Colonic mucosa (tissue), 4 donors: ENCODE measurements around the gene CLEC7A. TPM values are rescaled to one million over a fixed set of nuclear protein-coding genes. Genes with fewer than 3 reads are reported as not detected.

Source experiments
- DNase-seq: peaks from one replicate; pipeline ENCODE4 v3.0.0-alpha.2; 2020
- H3K27ac ChIP-seq: fragments of 200-600 bp; one replicate; pipeline ENCODE4 v1.8.0; 2021
- H3K27me3 ChIP-seq: fragments of 200-600 bp; one replicate; pipeline ENCODE4 v1.8.0; 2021
- H3K36me3 ChIP-seq: fragments of 200-600 bp; one replicate; pipeline ENCODE4 v1.8.0; 2021
- H3K4me1 ChIP-seq: fragments of 200-600 bp; one replicate; pipeline ENCODE4 v1.8.0; 2021; ENCODE audit warnings: mild to moderate bottlenecking
- H3K4me3 ChIP-seq: fragments of 200-600 bp; one replicate; pipeline ENCODE4 v1.8.0; 2021
- H3K9ac ChIP-seq, 2 donors: one replicate each; pipeline ENCODE4 v1.7.0; 2013; ENCODE audit warnings: control low read depth in 2 of 2, low read depth in 2 of 2, low read length in 2 of 2
- H3K9me3 ChIP-seq: fragments of 200-600 bp; one replicate; pipeline ENCODE4 v1.8.0; 2021
- intact Hi-C: fragments of 100-400 bp; cut with DNase I; formaldehyde crosslinking; loops from one replicate; pipeline ENCODE4 v1.14.1; 2022
- total RNA-seq, 2 donors: library from RNA; stranded (reverse); fragmentation: NEBNext Ultra II Directional in 1 of 2; extraction: Animal tissue kit (Norgen Biotek cat#: 25700) in 1 of 2; gene quantifications; one replicate each; pipeline ENCODE4 v1.2.1, GENCODE V29; 2021
- TF ChIP-seq, protein P1 (sequence below): fragments of 200-600 bp; IDR thresholded peaks from one replicate; pipeline ENCODE4 v1.8.0; 2022; ENCODE audit warnings: antibody characterized with exemption, mild to moderate bottlenecking
- donor health status: healthy.
- donor health status: DM: no; HTN: no; CAD: no.
- donor health status: DM: no; HTN: no; CAD: no.

CLEC7A gene
- total RNA-seq, 2 donors from 2014 or later: 1.1 to 6.8 TPM

- Histone ChIP-seq H3K27ac (peak overlapping the region; percentile 61), H3K27me3 (no peaks in the 10 kb centered on the region), H3K4me3 (no peak overlapping the region), H3K9ac (no peak overlapping the region), H3K9me3 (no peaks in the 10 kb centered on the region), H3K36me3 (no peaks in the 10 kb centered on the region), H3K4me1 (no peaks in the 10 kb centered on the region)
- TF ChIP-seq, protein P1, sequence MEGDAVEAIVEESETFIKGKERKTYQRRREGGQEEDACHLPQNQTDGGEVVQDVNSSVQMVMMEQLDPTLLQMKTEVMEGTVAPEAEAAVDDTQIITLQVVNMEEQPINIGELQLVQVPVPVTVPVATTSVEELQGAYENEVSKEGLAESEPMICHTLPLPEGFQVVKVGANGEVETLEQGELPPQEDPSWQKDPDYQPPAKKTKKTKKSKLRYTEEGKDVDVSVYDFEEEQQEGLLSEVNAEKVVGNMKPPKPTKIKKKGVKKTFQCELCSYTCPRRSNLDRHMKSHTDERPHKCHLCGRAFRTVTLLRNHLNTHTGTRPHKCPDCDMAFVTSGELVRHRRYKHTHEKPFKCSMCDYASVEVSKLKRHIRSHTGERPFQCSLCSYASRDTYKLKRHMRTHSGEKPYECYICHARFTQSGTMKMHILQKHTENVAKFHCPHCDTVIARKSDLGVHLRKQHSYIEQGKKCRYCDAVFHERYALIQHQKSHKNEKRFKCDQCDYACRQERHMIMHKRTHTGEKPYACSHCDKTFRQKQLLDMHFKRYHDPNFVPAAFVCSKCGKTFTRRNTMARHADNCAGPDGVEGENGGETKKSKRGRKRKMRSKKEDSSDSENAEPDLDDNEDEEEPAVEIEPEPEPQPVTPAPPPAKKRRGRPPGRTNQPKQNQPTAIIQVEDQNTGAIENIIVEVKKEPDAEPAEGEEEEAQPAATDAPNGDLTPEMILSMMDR: no peak
- DNase-seq: no peak
- intact Hi-C loops: no loop called here
Observed at GRCh38 chr12:10128687-10129086, 1.3 kb downstream of the CLEC7A start.

- no peak overlapping the region for H3K4me3 ChIP-seq
Observed at GRCh38 chr12:10126413-10126812, 3.6 kb downstream of the CLEC7A start.

DNA sequence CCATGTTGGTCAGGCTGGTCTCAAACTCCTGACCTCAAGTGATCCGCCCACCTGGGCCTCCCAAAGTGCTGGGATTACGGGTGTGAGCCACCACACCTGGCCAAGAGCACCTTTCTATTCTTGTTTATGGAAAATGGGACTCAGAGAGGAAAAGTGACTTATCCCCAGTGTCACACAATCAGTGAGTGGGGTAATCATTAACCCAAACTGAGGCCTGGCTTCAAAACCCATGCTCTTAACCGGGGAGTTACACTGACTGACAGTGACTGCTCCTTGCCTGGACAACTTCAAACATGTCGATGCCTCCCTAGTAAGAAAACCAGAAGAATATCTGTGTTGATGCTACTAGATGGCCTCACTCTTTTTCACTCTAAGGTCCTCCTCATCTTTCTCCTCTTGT lies 7.3 kb downstream of the CLEC7A start:
- H3K4me3 ChIP-seq: no peak overlapping the region
- no peaks in the 10 kb centered on the region for H3K36me3 ChIP-seq
- no peak overlapping the region for H3K9ac ChIP-seq
- H3K27ac ChIP-seq: no peak overlapping the region
- no peak for DNase-seq
- no peaks in the 10 kb centered on the region for H3K9me3 ChIP-seq
- no peaks in the 10 kb centered on the region for H3K27me3 ChIP-seq
- H3K4me1 ChIP-seq: no peaks in the 10 kb centered on the region
- TF ChIP-seq, protein P1: no peak
- intact Hi-C loops: no loop called here

More at GRCh38 chr12:10126413-10126812, 3.6 kb downstream of the CLEC7A start:
- no peaks in the 10 kb centered on the region for H3K36me3 ChIP-seq
- no peaks in the 10 kb centered on the region for H3K27me3 ChIP-seq
- no peaks in the 10 kb centered on the region for H3K9me3 ChIP-seq
- no peaks in the 10 kb centered on the region for H3K4me1 ChIP-seq
- H3K9ac ChIP-seq: no peak overlapping the region
- intact Hi-C loops: no loop called here
- no peak for DNase-seq
- TF ChIP-seq, protein P1: no peak
- no peak overlapping the region for H3K27ac ChIP-seq

DNA sequence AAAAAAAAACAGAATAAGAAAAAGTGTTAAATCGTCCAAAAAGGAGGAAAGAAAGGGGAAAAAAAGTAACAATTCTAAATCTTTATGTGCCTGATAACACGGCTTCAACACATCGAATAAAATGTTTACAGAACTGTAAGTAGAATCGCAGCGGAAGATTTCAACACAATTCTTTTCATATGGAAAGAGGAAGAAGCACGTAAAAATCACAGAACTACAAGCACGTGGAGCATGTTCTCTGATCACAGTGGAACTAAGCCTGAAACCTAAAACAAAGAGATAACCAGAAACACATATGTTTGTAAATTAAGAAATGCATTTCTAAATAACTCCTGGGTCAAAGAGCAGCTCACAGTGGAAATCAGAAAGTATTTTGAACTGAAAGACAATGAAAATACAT lies 8.7 kb downstream of the CLEC7A start:
- no peaks in the 10 kb centered on the region for H3K9me3 ChIP-seq
- no peaks in the 10 kb centered on the region for H3K27me3 ChIP-seq
- intact Hi-C loops: no loop called here
- H3K27ac ChIP-seq: no peak overlapping the region
- H3K9ac ChIP-seq: no peak overlapping the region
- no peak for DNase-seq
- no peaks in the 10 kb centered on the region for H3K36me3 ChIP-seq
- H3K4me1 ChIP-seq: no peaks in the 10 kb centered on the region
- TF ChIP-seq, protein P1: no peak
- H3K4me3 ChIP-seq: no peak overlapping the region

GRCh38 chr12:10119066-10119465 lies 10.9 kb downstream of the CLEC7A start:
- no peaks in the 10 kb centered on the region for H3K9me3 ChIP-seq
- TF ChIP-seq, protein P1: no peak
- intact Hi-C loops: no loop called here
- no peak overlapping the region for H3K9ac ChIP-seq
- no peak overlapping the region for H3K4me3 ChIP-seq
- no peaks in the 10 kb centered on the region for H3K4me1 ChIP-seq
- no peaks in the 10 kb centered on the region for H3K27me3 ChIP-seq
- H3K27ac ChIP-seq: no peak overlapping the region
- no peaks in the 10 kb centered on the region for H3K36me3 ChIP-seq
- DNase-seq: no peak

- Histone ChIP-seq H3K36me3 (no peaks in the 10 kb centered on the region), H3K4me3 (no peak overlapping the region), H3K9ac (no peak overlapping the region), H3K27ac (no peak overlapping the region), H3K27me3 (no peaks in the 10 kb centered on the region), H3K4me1 (no peaks in the 10 kb centered on the region), H3K9me3 (no peaks in the 10 kb centered on the region)
- intact Hi-C loops: no loop called here
- DNase-seq: no peak
- TF ChIP-seq, protein P1: no peak
Observed at GRCh38 chr12:10115890-10116289, 14.1 kb downstream of the CLEC7A start.
